Measurements from ENCODE around the gene CPXM2.

- TF ChIP-seq TAF1 (IDR thresholded peaks at IDR 0.05; ENCODE audit: borderline replicate concordance, insufficient read depth, low read length) (no peak), POLR2AphosphoS5 (IDR thresholded peaks at IDR 0.05; ENCODE audit: low read depth, low read length) (no peak)
- TF ChIP-seq, protein P1, sequence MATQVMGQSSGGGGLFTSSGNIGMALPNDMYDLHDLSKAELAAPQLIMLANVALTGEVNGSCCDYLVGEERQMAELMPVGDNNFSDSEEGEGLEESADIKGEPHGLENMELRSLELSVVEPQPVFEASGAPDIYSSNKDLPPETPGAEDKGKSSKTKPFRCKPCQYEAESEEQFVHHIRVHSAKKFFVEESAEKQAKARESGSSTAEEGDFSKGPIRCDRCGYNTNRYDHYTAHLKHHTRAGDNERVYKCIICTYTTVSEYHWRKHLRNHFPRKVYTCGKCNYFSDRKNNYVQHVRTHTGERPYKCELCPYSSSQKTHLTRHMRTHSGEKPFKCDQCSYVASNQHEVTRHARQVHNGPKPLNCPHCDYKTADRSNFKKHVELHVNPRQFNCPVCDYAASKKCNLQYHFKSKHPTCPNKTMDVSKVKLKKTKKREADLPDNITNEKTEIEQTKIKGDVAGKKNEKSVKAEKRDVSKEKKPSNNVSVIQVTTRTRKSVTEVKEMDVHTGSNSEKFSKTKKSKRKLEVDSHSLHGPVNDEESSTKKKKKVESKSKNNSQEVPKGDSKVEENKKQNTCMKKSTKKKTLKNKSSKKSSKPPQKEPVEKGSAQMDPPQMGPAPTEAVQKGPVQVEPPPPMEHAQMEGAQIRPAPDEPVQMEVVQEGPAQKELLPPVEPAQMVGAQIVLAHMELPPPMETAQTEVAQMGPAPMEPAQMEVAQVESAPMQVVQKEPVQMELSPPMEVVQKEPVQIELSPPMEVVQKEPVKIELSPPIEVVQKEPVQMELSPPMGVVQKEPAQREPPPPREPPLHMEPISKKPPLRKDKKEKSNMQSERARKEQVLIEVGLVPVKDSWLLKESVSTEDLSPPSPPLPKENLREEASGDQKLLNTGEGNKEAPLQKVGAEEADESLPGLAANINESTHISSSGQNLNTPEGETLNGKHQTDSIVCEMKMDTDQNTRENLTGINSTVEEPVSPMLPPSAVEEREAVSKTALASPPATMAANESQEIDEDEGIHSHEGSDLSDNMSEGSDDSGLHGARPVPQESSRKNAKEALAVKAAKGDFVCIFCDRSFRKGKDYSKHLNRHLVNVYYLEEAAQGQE (IDR thresholded peaks at IDR 0.05; ENCODE audit: insufficient read depth in 1 of 2, low read depth in 2 of 2, low read length in 2 of 2): no peak
These were observed 42.8 kb downstream of the CPXM2 start for GRCh38 chr10:123848564-123849457.
